HG03108 (cell line): Measurements from ENCODE around the gene PHPT1.
"Not testable (repeated sequence)": the region's sequence is repeated elsewhere in the genome, so short reads cannot be mapped to it uniquely, and the experiment has no call there.

ENCODE experiments used
- ATAC-seq: cut with Tn5 transposase; IDR thresholded peaks from one replicate; pipeline ENCODE4 v1.9.1; 2021; ENCODE audit warnings: moderate library complexity; ENCODE audit not compliant: unreplicated experiment

Gene PHPT1

DNA sequence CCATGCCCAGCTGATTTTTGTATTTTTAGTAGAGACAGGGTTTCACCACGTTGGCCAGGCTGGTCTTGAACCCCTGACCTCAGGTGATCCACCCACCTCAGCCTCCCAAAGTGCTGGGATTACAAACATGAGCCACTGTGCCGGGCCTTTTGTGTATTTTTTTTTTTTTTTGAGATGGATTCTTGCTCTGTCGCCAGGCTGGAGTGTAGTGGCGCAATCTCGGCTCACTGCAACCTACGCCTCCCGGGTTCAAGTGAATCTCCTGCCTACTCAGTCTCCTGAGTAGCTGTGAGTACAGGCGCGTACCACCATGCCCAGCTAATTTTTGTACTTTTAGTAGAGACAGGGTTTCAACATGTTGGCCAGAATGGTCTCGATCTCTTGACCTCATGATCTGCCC lies 34.5 kb downstream of the PHPT1 start:
- ATAC-seq, result not testable (repeated sequence)

- ATAC-seq, result peak; percentile 83
Observed at GRCh38 chr9:136885950-136886578, 36.9 kb downstream of the PHPT1 start, which contains the start of gene TRAF2. Gene TRAF2 (plus strand): TSS chr9:136886516. CDS start chr9:136898741, 12,225 bp downstream.

DNA sequence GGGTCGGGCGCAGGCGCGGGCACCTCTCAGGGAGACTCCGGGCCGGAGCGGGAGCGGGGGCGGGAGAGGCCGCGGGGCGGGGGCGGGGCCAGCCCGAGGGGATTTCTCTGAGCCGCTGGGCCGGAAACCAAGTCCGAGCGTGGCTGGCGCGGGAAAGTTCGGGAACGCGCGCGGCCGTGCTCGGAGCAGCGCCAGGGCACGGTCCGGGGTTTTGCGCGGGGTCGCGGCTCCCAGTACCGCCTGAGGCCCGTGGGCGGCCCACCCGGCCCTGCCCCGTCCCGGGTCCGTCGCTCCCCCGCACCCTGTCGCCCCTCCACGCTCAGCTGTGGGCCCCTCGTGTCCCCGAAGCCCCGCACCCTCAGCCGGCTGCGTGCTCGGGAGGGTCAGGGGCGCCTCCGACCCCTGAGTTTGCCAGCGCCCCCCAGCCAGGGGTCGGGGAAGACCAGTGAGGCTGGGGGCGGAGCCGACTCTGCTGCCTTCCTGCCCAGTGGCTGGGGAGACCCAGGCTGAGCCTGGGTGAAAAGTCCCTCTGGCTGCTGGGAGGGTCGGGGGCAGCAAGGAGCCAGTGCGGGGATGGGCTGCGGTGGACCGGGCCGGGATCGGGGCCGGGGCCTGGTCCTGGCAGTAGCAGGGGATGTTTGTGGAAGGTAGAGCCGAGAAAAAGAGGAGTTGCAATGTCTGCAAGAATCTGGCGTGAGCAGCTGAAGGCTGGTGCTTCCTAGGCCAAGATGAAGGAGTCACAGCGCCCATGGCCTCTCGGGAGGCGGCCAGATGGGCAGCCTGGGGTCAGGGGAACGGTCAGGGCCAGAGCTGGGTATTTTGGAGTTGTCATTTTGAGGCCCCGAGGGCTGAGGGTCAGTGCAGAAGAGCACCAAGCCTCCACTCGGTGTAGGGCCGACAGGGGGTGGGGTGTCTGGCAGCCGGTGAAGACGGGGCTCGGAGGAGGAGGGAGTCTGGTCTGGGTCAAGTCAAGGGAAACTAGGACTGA lies 37.7 kb downstream of the PHPT1 start:
- ATAC-seq, result peak; percentile 16

GRCh38 chr9:136888454-136888853 lies 39.2 kb downstream of the PHPT1 start:
- ATAC-seq, result no peak

- no peak for ATAC-seq
Observed at GRCh38 chr9:136889858-136890257, 40.6 kb downstream of the PHPT1 start.

DNA sequence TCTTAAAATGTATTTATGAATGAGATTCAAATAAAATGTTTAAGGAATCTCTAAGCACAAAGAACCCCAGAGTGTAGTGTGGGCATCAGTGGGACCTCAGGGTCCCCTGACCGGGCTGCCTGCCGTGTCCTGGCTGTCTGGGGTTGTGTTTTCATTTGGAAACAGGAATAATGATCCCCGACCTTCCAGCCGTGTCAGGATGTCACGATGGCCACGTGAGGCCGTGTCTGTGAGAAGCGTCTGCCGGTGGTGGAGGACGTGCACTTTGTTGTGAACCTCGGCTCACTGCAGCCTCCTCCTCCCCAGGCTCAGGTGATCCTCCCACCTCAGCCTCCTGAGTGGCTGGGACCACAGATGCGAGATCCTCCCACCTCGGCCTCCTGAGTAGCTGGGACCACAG lies 41.5 kb downstream of the PHPT1 start:
- ATAC-seq, result no peak

GRCh38 chr9:136896027-136896426 lies 46.8 kb downstream of the PHPT1 start:
- no peak for ATAC-seq

DNA sequence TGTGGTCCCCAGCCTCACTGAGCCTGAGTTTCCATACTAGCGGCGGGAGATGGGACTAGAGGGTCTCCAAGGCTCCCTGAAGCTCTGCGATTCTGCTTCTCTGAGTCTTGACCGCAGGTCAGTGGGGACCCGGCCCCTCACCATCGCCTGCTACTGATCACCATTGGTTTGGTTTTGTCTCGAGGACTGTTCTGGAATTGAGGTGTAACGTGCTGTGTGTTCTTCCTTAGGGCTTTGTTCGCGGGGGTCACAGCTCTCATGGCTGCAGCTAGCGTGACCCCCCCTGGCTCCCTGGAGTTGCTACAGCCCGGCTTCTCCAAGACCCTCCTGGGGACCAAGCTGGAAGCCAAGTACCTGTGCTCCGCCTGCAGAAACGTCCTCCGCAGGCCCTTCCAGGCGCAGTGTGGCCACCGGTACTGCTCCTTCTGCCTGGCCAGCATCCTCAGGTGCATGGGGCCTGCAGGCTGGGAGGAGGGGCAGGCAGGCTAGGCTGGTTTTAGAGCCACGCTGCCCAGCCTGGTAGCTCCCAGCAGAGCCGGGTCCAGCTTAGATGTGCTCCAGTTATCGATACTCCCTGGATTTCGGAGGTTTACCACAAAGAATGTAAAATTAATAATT lies 49.4 kb downstream of the PHPT1 start:
- ATAC-seq, result no peak

- ATAC-seq, result no peak
Observed at GRCh38 chr9:136899196-136899595, 50.0 kb downstream of the PHPT1 start.

GRCh38 chr9:136900556-136900955 lies 51.3 kb downstream of the PHPT1 start:
- ATAC-seq, result no peak
